Keratinocyte (primary cell): ENCODE measurements around the gene FUT8. TPM values are rescaled to one million over a fixed set of nuclear protein-coding genes. Genes with fewer than 3 reads are reported as not detected.

ENCODE experiments used
- DNase-seq: peaks from one replicate; pipeline ENCODE4 v3.0.0-alpha.2; 2011; ENCODE audit warnings: low read depth, missing footprints, low spot score
- FAIRE-seq: peaks from 2 replicates; lab custom pipeline; 2011; peaks lifted over from hg19 to GRCh38; lab: Jason Lieb, UNC
- H2AFZ ChIP-seq: 2 replicates; pipeline ENCODE4 v1.6.0; 2012; ENCODE audit warnings: low read length, control low read depth, inconsistent platforms; ENCODE audit not compliant: control insufficient read depth
- H3K27ac ChIP-seq: 2 replicates; pipeline ENCODE4 v1.5.1; 2011; ENCODE audit warnings: low read length; ENCODE audit not compliant: control insufficient read depth, insufficient read depth
- H3K27me3 ChIP-seq: 3 replicates; pipeline ENCODE4 v1.6.0; 2011; ENCODE audit warnings: low read length; ENCODE audit not compliant: control insufficient read depth, insufficient read depth; ENCODE audit errors: extremely low read depth
- H3K36me3 ChIP-seq, 2 experiments: 2 replicates in 1 of 2; 3 replicates in 1 of 2; pipeline ENCODE4 v1.5.1; 2011; ENCODE audit warnings: low read length in 2 of 2, mild to moderate bottlenecking in 1 of 2; ENCODE audit not compliant: control insufficient read depth in 2 of 2, insufficient read depth in 2 of 2; ENCODE audit errors: extremely low read depth in 1 of 2
- H3K4me1 ChIP-seq: 3 replicates; pipeline ENCODE4 v1.5.1; 2011; ENCODE audit warnings: low read length; ENCODE audit not compliant: control insufficient read depth, insufficient read depth; ENCODE audit errors: extremely low read depth
- H3K4me2 ChIP-seq: 3 replicates; pipeline ENCODE4 v1.6.0; 2011; ENCODE audit warnings: low read depth, low read length; ENCODE audit not compliant: control insufficient read depth, insufficient read depth; ENCODE audit errors: extremely low read depth
- H3K4me3 ChIP-seq, 3 experiments: fragments of 200-600 bp in 1 of 3; sonication (generic) in 1 of 3; 2 replicates in 2 of 3; 3 replicates in 1 of 3; pipeline ENCODE4 v1.5.1; 2011 to 2016; ENCODE audit warnings: low read length in 3 of 3, mild to moderate bottlenecking in 3 of 3, control low read depth in 2 of 3, inconsistent platforms in 1 of 3, low read depth in 1 of 3, mixed read lengths in 1 of 3, mixed run types in 1 of 3, moderate library complexity in 1 of 3; ENCODE audit not compliant: control insufficient read depth in 2 of 3, insufficient read depth in 2 of 3; ENCODE audit errors: extremely low read depth in 1 of 3
- H3K79me2 ChIP-seq: 2 replicates; pipeline ENCODE4 v1.6.0; 2012; ENCODE audit warnings: low read length; ENCODE audit not compliant: control insufficient read depth, insufficient read depth
- H3K9ac ChIP-seq: 3 replicates; pipeline ENCODE4 v1.6.0; 2011; ENCODE audit warnings: low read length; ENCODE audit not compliant: control insufficient read depth, insufficient read depth; ENCODE audit errors: extremely low read depth
- H3K9me1 ChIP-seq: 3 replicates; pipeline ENCODE4 v1.6.0; 2011; ENCODE audit warnings: low read length; ENCODE audit not compliant: control insufficient read depth, insufficient read depth; ENCODE audit errors: extremely low read depth
- H3K9me3 ChIP-seq: 2 replicates; pipeline ENCODE4 v1.5.1; 2012; ENCODE audit warnings: low read depth, low read length; ENCODE audit not compliant: control insufficient read depth
- H4K20me1 ChIP-seq: 3 replicates; pipeline ENCODE4 v1.6.0; 2011; ENCODE audit warnings: low read length; ENCODE audit not compliant: control insufficient read depth, insufficient read depth; ENCODE audit errors: extremely low read depth
- CTCF ChIP-seq, 3 experiments: IDR thresholded peaks in 1 of 3; conservative IDR thresholded peaks in 1 of 3; optimal IDR thresholded peaks in 1 of 3; 2 replicates in 2 of 3; 3 replicates in 1 of 3; pipeline versions ENCODE3 to v1.5.1; 2011; ENCODE audit warnings: low read length in 3 of 3, mild to moderate bottlenecking in 3 of 3, moderate library complexity in 2 of 3, control low read depth in 1 of 3, inconsistent platforms in 1 of 3; ENCODE audit not compliant: insufficient read depth in 2 of 3; ENCODE audit errors: extremely low read depth in 1 of 3
- EZH2 ChIP-seq: IDR thresholded peaks from one replicate; pipeline ENCODE4 v1.6.1; 2012; ENCODE audit warnings: inconsistent platforms, mild to moderate bottlenecking, low read length, moderate library complexity
- dilution Hi-C: fragments of 300-500 bp; cut with MboI; formaldehyde crosslinking; loops from one replicate; pipeline ENCODE4 v1.7.0; 2020; ENCODE audit warnings: low sequenced_read_pairs; ENCODE audit not compliant: extremely low pct_ligation_motif_present
- polyA plus RNA-seq, 5 experiments: library from polyadenylated mRNA; depleted of rRNA in 3 of 5; stranded (reverse) in 3 of 5; stranded (forward) in 1 of 5; unstranded in 1 of 5; fragments of >200 nt; gene quantifications; 1 replicate in 1 of 5; 2 replicates in 3 of 5; 3 replicates in 1 of 5; pipeline versions ENCODE4 v1.2.1 to v1.2.3, GENCODE V29; 2011 to 2012; ENCODE audit warnings: missing spikeins in 2 of 5, low read depth in 1 of 5, low replicate concordance in 1 of 5

FUT8 gene
- polyA plus RNA-seq, 1 donor (not counting 4 experiments of a cell fraction or from before 2014, with no cell fraction given), result 12.5 TPM

- DNase-seq, result no peak
- Histone ChIP-seq H2AFZ (no peak overlapping the region), H3K4me3 (no peak overlapping the region), H3K79me2 (no peaks in the 10 kb centered on the region), H3K36me3 (no peaks in the 10 kb centered on the region), H3K4me2 (no peak overlapping the region), H3K4me1 (no peaks in the 10 kb centered on the region), H4K20me1 (no peaks in the 10 kb centered on the region), H3K27ac (no peak overlapping the region), H3K9me3 (no peaks in the 10 kb centered on the region), H3K9ac (no peak overlapping the region), H3K27me3 (peaks cover 9% of the 10 kb centered on the region), H3K9me1 (no peaks in the 10 kb centered on the region)
- TF ChIP-seq EZH2 (no peak), CTCF (optimal IDR thresholded peaks at IDR 0.05 in 1 of 3, IDR thresholded peaks at IDR 0.05 in 1 of 3, conservative IDR thresholded peaks at IDR 0.05 in 1 of 3; ENCODE audit: extremely low read depth in 1 of 3, insufficient read depth in 2 of 3, low read length in 3 of 3) (no peak)
- dilution Hi-C loops, result no loop called here
- no peak for FAIRE-seq
These were observed 372.0 kb downstream of the FUT8 start for GRCh38 chr14:65784574-65784973.

- Histone ChIP-seq H3K36me3 (no peaks in the 10 kb centered on the region), H3K4me3 (no peak overlapping the region), H3K27me3 (peaks cover 10% of the 10 kb centered on the region), H4K20me1 (no peaks in the 10 kb centered on the region), H3K9me1 (no peaks in the 10 kb centered on the region), H3K9ac (no peak overlapping the region), H3K9me3 (no peaks in the 10 kb centered on the region), H3K4me1 (peaks cover 9% of the 10 kb centered on the region), H3K27ac (no peak overlapping the region), H2AFZ (no peak overlapping the region), H3K79me2 (no peaks in the 10 kb centered on the region), H3K4me2 (no peak overlapping the region)
- dilution Hi-C loops, result no loop called here
- TF ChIP-seq EZH2 (no peak), CTCF (optimal IDR thresholded peaks at IDR 0.05 in 1 of 3, IDR thresholded peaks at IDR 0.05 in 1 of 3, conservative IDR thresholded peaks at IDR 0.05 in 1 of 3; ENCODE audit: extremely low read depth in 1 of 3, insufficient read depth in 2 of 3, low read length in 3 of 3) (no peak)
- DNase-seq (no peak), FAIRE-seq (no peak)
These were observed 374.9 kb downstream of the FUT8 start for GRCh38 chr14:65787461-65787860.
